Measurements from ENCODE around the gene HNRNPH1.
"Not testable (repeated sequence)": the region's sequence is repeated elsewhere in the genome, so short reads cannot be mapped to it uniquely, and the experiment has no call there.

DNA sequence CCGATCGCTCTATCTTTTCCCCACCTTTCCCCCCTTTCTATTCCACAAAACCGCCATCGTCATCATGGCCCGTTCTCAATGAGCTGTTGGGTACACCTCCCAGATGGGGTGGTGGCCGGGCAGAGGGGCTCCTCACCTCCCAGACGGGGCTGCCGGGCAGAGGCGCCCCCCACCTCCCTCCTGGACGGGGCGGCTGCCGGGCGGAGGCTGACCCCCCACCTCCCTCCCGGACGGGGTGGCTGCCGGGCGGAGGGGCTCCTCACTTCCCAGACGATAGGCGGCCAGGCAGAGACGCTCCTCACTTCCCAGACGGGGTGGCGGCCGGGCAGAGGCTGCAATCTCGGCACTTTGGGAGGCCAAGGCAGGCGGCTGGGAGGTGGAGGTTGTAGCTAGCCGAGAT is 26.8 kb upstream of the HNRNPH1 start:
- TF ChIP-seq, protein P1, sequence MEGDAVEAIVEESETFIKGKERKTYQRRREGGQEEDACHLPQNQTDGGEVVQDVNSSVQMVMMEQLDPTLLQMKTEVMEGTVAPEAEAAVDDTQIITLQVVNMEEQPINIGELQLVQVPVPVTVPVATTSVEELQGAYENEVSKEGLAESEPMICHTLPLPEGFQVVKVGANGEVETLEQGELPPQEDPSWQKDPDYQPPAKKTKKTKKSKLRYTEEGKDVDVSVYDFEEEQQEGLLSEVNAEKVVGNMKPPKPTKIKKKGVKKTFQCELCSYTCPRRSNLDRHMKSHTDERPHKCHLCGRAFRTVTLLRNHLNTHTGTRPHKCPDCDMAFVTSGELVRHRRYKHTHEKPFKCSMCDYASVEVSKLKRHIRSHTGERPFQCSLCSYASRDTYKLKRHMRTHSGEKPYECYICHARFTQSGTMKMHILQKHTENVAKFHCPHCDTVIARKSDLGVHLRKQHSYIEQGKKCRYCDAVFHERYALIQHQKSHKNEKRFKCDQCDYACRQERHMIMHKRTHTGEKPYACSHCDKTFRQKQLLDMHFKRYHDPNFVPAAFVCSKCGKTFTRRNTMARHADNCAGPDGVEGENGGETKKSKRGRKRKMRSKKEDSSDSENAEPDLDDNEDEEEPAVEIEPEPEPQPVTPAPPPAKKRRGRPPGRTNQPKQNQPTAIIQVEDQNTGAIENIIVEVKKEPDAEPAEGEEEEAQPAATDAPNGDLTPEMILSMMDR (IDR thresholded peaks at IDR 0.05), result not testable (repeated sequence)
- TF ChIP-seq POLR2A (IDR thresholded peaks at IDR 0.05), result not testable (repeated sequence)
